Peyer's patch (tissue), 4 donors: ENCODE data around the gene ST6GAL1.

Experiments
- CTCF ChIP-seq, 6 experiments: fragments of 450-650 bp in 4 of 6; fragments of 200-600 bp in 2 of 6; sonication (generic) in 1 of 6; IDR thresholded peaks; one replicate each; pipeline ENCODE4 v1.5.1; 2017 to 2019; ENCODE audit warnings: antibody characterized with exemption in 6 of 6, mild to moderate bottlenecking in 3 of 6, moderate library complexity in 1 of 6
- POLR2A ChIP-seq, 2 donors: fragments of 450-650 bp; IDR thresholded peaks; one replicate each; pipeline ENCODE4 v1.5.1; 2017; ENCODE audit warnings: antibody characterized with exemption in 2 of 2, mild to moderate bottlenecking in 2 of 2, moderate library complexity in 2 of 2

- TF ChIP-seq CTCF (IDR thresholded peaks at IDR 0.05) = no peak
- TF ChIP-seq POLR2A (IDR thresholded peaks at IDR 0.05) = no peak
These were observed 39.4 kb upstream of the ST6GAL1 start for GRCh38 chr3:186890911-186891310.
